Astrocyte (in vitro differentiated cells and primary cell): ENCODE measurements around the gene DPY19L3. TPM values are rescaled to one million over a fixed set of nuclear protein-coding genes. Genes with fewer than 3 reads are reported as not detected.

Source experiments
- DNase-seq: peaks from one replicate; pipeline ENCODE4 v3.0.0-alpha.2; 2010; ENCODE audit warnings: low read depth
- FAIRE-seq: peaks from 2 replicates; lab custom pipeline; 2011; peaks lifted over from hg19 to GRCh38; lab: Jason Lieb, UNC
- H2AFZ ChIP-seq: 2 replicates; pipeline ENCODE4 v1.6.0; 2012; ENCODE audit warnings: low read depth, low read length, inconsistent platforms
- H3K27ac ChIP-seq: 2 replicates; pipeline ENCODE4 v1.5.1; 2011; ENCODE audit warnings: low read depth, low read length, inconsistent platforms
- H3K27me3 ChIP-seq: 2 replicates; pipeline ENCODE4 v1.6.0; 2011; ENCODE audit warnings: low read length, inconsistent platforms; ENCODE audit not compliant: insufficient read depth
- H3K36me3 ChIP-seq: 2 replicates; pipeline ENCODE4 v1.5.1; 2011; ENCODE audit warnings: low read length, inconsistent platforms; ENCODE audit not compliant: insufficient read depth
- H3K4me1 ChIP-seq: 2 replicates; pipeline ENCODE4 v1.5.1; 2011; ENCODE audit warnings: low read length, inconsistent platforms; ENCODE audit not compliant: insufficient read depth
- H3K4me2 ChIP-seq: 2 replicates; pipeline ENCODE4 v1.6.0; 2012; ENCODE audit warnings: low read length, inconsistent platforms
- H3K4me3 ChIP-seq: 2 replicates; pipeline ENCODE4 v1.5.1; 2011; ENCODE audit warnings: low read depth, mild to moderate bottlenecking, low read length, inconsistent platforms; ENCODE audit not compliant: insufficient read depth
- H3K79me2 ChIP-seq: 2 replicates; pipeline ENCODE4 v1.6.0; 2012; ENCODE audit warnings: mild to moderate bottlenecking, low read length, inconsistent platforms; ENCODE audit not compliant: insufficient read depth
- H3K9ac ChIP-seq: 2 replicates; pipeline ENCODE4 v1.6.0; 2012; ENCODE audit warnings: mild to moderate bottlenecking, low read length, inconsistent platforms
- H3K9me3 ChIP-seq: 2 replicates; pipeline ENCODE4 v1.5.1; 2012; ENCODE audit warnings: low read depth, mild to moderate bottlenecking, low read length, inconsistent platforms; ENCODE audit not compliant: insufficient read depth
- H4K20me1 ChIP-seq: 2 replicates; pipeline ENCODE4 v1.6.0; 2012; ENCODE audit warnings: low read length, inconsistent platforms; ENCODE audit not compliant: insufficient read depth
- H3K27ac Mint-ChIP-seq: one replicate; pipeline ENCODE4 v1.8.0; 2021; ENCODE audit warnings: mild to moderate bottlenecking, mixed read lengths; ENCODE audit not compliant: unreplicated experiment
- H3K27me3 Mint-ChIP-seq: one replicate; pipeline ENCODE4 v1.8.0; 2021; ENCODE audit warnings: low read depth, mixed read lengths; ENCODE audit not compliant: unreplicated experiment
- H3K36me3 Mint-ChIP-seq: one replicate; pipeline ENCODE4 v1.8.0; 2021; ENCODE audit warnings: low read depth, mixed read lengths; ENCODE audit not compliant: unreplicated experiment
- H3K4me1 Mint-ChIP-seq: one replicate; pipeline ENCODE4 v1.8.0; 2021; ENCODE audit warnings: low read depth, mixed read lengths; ENCODE audit not compliant: unreplicated experiment
- H3K4me3 Mint-ChIP-seq: one replicate; pipeline ENCODE4 v1.8.0; 2021; ENCODE audit warnings: mild to moderate bottlenecking, moderate library complexity, mixed read lengths; ENCODE audit not compliant: unreplicated experiment
- H3K9me3 Mint-ChIP-seq: one replicate; pipeline ENCODE4 v1.8.0; 2021; ENCODE audit warnings: mild to moderate bottlenecking, mixed read lengths; ENCODE audit not compliant: unreplicated experiment
- EZH2 ChIP-seq: IDR thresholded peaks from 2 replicates; pipeline ENCODE4 v1.6.1; 2012; ENCODE audit warnings: mild to moderate bottlenecking, low read length, inconsistent platforms; ENCODE audit not compliant: insufficient read depth
- total RNA-seq: library from RNA; stranded (reverse); gene quantifications from 2 replicates; pipeline ENCODE4 v1.2.1, GENCODE V29; 2021
- TF ChIP-seq, protein P1 (sequence below): IDR thresholded peaks from 2 replicates; pipeline ENCODE4 v1.5.1; 2011; ENCODE audit warnings: low read depth, mild to moderate bottlenecking, inconsistent platforms, low read length, moderate library complexity; ENCODE audit not compliant: insufficient read depth

The DPY19L3 gene
- total RNA-seq, 1 donor from 2014 or later = 50.9 TPM

DNA sequence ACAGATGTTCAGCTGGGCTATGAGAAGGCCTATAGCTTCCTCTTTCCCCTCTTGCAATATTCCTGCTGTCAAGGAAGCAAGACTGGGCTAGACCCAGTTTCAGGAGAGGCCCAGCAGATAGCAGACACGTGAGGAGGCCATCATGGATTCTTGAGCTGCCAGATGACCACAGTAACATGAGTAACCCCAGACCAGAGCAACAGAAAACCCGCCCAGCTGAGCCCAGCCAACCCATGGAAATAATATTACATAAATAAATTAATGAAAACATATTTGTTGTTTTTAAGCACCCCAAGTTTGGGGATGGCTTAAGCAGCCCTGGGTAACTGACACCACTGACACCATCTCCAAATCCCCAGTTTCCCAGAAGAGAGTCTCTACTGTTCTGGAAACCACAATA lies 125.2 kb downstream of the DPY19L3 start:
- Mint-ChIP-seq H3K27me3 (peaks cover 12% of the 10 kb centered on the region), H3K4me3 (no peak overlapping the region), H3K9me3 (peaks cover 13% of the 10 kb centered on the region), H3K4me1 (no peaks in the 10 kb centered on the region), H3K36me3 (no peaks in the 10 kb centered on the region), H3K27ac (no peak overlapping the region)
- TF ChIP-seq, protein P1, sequence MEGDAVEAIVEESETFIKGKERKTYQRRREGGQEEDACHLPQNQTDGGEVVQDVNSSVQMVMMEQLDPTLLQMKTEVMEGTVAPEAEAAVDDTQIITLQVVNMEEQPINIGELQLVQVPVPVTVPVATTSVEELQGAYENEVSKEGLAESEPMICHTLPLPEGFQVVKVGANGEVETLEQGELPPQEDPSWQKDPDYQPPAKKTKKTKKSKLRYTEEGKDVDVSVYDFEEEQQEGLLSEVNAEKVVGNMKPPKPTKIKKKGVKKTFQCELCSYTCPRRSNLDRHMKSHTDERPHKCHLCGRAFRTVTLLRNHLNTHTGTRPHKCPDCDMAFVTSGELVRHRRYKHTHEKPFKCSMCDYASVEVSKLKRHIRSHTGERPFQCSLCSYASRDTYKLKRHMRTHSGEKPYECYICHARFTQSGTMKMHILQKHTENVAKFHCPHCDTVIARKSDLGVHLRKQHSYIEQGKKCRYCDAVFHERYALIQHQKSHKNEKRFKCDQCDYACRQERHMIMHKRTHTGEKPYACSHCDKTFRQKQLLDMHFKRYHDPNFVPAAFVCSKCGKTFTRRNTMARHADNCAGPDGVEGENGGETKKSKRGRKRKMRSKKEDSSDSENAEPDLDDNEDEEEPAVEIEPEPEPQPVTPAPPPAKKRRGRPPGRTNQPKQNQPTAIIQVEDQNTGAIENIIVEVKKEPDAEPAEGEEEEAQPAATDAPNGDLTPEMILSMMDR = no peak
- no peak for TF ChIP-seq EZH2
- Histone ChIP-seq H4K20me1 (no peaks in the 10 kb centered on the region), H3K4me2 (no peak overlapping the region), H3K79me2 (no peaks in the 10 kb centered on the region), H3K9ac (no peak overlapping the region), H3K27ac (no peak overlapping the region), H3K27me3 (no peaks in the 10 kb centered on the region), H3K4me1 (no peaks in the 10 kb centered on the region), H3K4me3 (no peak overlapping the region), H3K36me3 (no peaks in the 10 kb centered on the region), H3K9me3 (no peaks in the 10 kb centered on the region), H2AFZ (no peak overlapping the region)
- DNase-seq (no peak), FAIRE-seq (no peak)

DNA sequence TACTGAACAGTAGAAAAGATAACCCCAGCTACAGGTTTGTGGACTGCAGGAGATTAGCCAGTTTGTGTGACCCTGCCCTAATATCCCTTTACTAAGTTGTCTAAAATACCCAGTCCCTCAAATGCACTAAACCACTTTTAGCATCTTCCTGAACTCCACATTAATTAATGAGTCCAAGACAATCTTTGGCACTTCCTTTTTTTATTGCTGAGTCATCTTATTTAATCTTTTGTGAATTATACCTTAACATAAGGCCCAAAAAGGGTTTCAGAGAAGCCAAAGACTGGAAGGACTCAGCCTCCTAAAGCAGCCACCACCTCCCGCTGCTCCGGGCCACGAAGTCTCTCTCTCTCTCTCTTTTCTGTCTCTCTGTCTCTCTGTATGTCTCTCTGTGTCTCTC lies 126.7 kb downstream of the DPY19L3 start:
- Histone ChIP-seq H3K27ac (no peak overlapping the region), H3K4me1 (no peaks in the 10 kb centered on the region), H3K9me3 (no peaks in the 10 kb centered on the region), H3K79me2 (no peaks in the 10 kb centered on the region), H3K9ac (no peak overlapping the region), H3K27me3 (no peaks in the 10 kb centered on the region), H4K20me1 (no peaks in the 10 kb centered on the region), H3K4me2 (no peak overlapping the region), H2AFZ (no peak overlapping the region), H3K4me3 (no peak overlapping the region), H3K36me3 (no peaks in the 10 kb centered on the region)
- Mint-ChIP-seq H3K4me1 (no peaks in the 10 kb centered on the region), H3K27ac (no peak overlapping the region), H3K27me3 (peaks cover 11% of the 10 kb centered on the region), H3K36me3 (no peaks in the 10 kb centered on the region), H3K9me3 (peaks cover 14% of the 10 kb centered on the region), H3K4me3 (no peak overlapping the region)
- no peak for DNase-seq
- FAIRE-seq = no peak
- TF ChIP-seq, protein P1 = no peak
- TF ChIP-seq EZH2 = no peak

Other genes starting within 250 kb of the DPY19L3 start
- 12.4 and 14.7 TPM in 2 replicates for gene ZNF507, start 60.2 kb upstream of the DPY19L3 start, total RNA-seq
- 120 and 127 TPM in 2 replicates for gene PDCD5, start 175.4 kb downstream of the DPY19L3 start, total RNA-seq